OCI-LY3 (cell line): ENCODE data around the gene SPAG9.

Experiments used
- H2AFZ ChIP-seq: fragments of 200-600, 300-600 bp; shearing (Covaris generic); 2 replicates; pipeline ENCODE4 v1.6.0; 2014; ENCODE audit warnings: antibody characterized with exemption, low read depth, low read length
- H3K27ac ChIP-seq: fragments of 200-600, 300-600 bp; sonication (generic); 2 replicates; pipeline ENCODE4 v1.5.1; 2014; ENCODE audit warnings: mild to moderate bottlenecking, low read length, moderate library complexity, mixed read lengths
- H3K27me3 ChIP-seq: fragments of 200-600, 300-600 bp; sonication (generic); 2 replicates; pipeline ENCODE4 v1.6.1; 2014; ENCODE audit warnings: low read depth, low read length, mixed read lengths
- H3K36me3 ChIP-seq: fragments of 200-600, 300-600 bp; sonication (generic); replicated peaks from 2 replicates; pipeline ENCODE3; 2014; ENCODE audit warnings: low read depth, low read length, mixed read lengths
- H3K4me1 ChIP-seq: fragments of 300-600, 200-600 bp; sonication (generic); 2 replicates; pipeline ENCODE4 v1.6.1; 2014; ENCODE audit warnings: low read length, mixed read lengths
- H3K4me2 ChIP-seq: fragments of 200-600, 300-600 bp; sonication (generic); 2 replicates; pipeline ENCODE4 v1.6.1; 2014; ENCODE audit warnings: low read length, mixed read lengths
- H3K4me3 ChIP-seq: fragments of 300-600, 200-600 bp; sonication (generic); 2 replicates; pipeline ENCODE4 v1.5.1; 2014; ENCODE audit warnings: antibody characterized with exemption, mild to moderate bottlenecking, low read length, moderate library complexity
- H3K79me2 ChIP-seq: fragments of 300-600, 200-600 bp; shearing (Covaris generic); 2 replicates; pipeline ENCODE4 v1.6.1; 2014; ENCODE audit warnings: mild to moderate bottlenecking, low read length, mixed read lengths
- H3K9ac ChIP-seq: fragments of 300-600, 200-600 bp; shearing (Covaris generic); 2 replicates; pipeline ENCODE4 v1.6.0; 2014; ENCODE audit warnings: mild to moderate bottlenecking, low read length, moderate library complexity
- H3K9me3 ChIP-seq: fragments of 200-600, 300-600 bp; shearing (Covaris generic); 2 replicates; pipeline ENCODE4 v1.6.1; 2014; ENCODE audit warnings: low read length, mixed read lengths; ENCODE audit not compliant: insufficient read depth
- H4K20me1 ChIP-seq: fragments of 200-600, 300-600 bp; sonication (generic); 2 replicates; pipeline ENCODE4 v1.6.1; 2016; ENCODE audit warnings: low read length, mixed read lengths; ENCODE audit not compliant: insufficient read depth
- CTCF ChIP-seq: fragments of 200-600, 300-600 bp; sonication (generic); IDR thresholded peaks from 2 replicates; pipeline ENCODE4 v1.5.1; 2014; ENCODE audit warnings: antibody characterized with exemption, low read length, low read depth
- EZH2phosphoT487 ChIP-seq: fragments of 200-600 bp; shearing (Covaris generic); IDR thresholded peaks from 2 replicates; pipeline ENCODE4 v1.6.1; 2018; ENCODE audit warnings: antibody characterized with exemption, mixed run types, low read depth

The SPAG9 gene

GRCh38 chr17:50976951-50977472 is 143.7 kb downstream of the SPAG9 start:
- Histone ChIP-seq H3K27ac (no peak overlapping the region), H3K4me2 (no peak overlapping the region), H2AFZ (no peak overlapping the region), H3K27me3 (no peaks in the 10 kb centered on the region), H3K9me3 (no peaks in the 10 kb centered on the region), H3K79me2 (no peaks in the 10 kb centered on the region), H3K36me3 (peaks cover 19% of the 10 kb centered on the region), H3K9ac (no peak overlapping the region), H3K4me1 (no peaks in the 10 kb centered on the region), H4K20me1 (no peaks in the 10 kb centered on the region), H3K4me3 (no peak overlapping the region)
- TF ChIP-seq EZH2phosphoT487, result no peak
- no peak for TF ChIP-seq CTCF

GRCh38 chr17:50973557-50974494 is 146.8 kb downstream of the SPAG9 start:
- H3K4me3 ChIP-seq, result no peak overlapping the region
- no peak overlapping the region for H3K27ac ChIP-seq
- no peaks in the 10 kb centered on the region for H3K79me2 ChIP-seq
- H3K4me2 ChIP-seq, result no peak overlapping the region
- no peak overlapping the region for H3K9ac ChIP-seq
- H3K36me3 ChIP-seq, result peaks cover 24% of the 10 kb centered on the region
- no peaks in the 10 kb centered on the region for H4K20me1 ChIP-seq
- no peak for TF ChIP-seq CTCF
- no peak for TF ChIP-seq EZH2phosphoT487
- H3K4me1 ChIP-seq, result no peaks in the 10 kb centered on the region
- H2AFZ ChIP-seq, result no peak overlapping the region
- H3K27me3 ChIP-seq, result no peaks in the 10 kb centered on the region
- H3K9me3 ChIP-seq, result no peaks in the 10 kb centered on the region

GRCh38 chr17:50972577-50972976 is 148.1 kb downstream of the SPAG9 start:
- Histone ChIP-seq H3K36me3 (peaks cover 16% of the 10 kb centered on the region), H3K27me3 (no peaks in the 10 kb centered on the region), H2AFZ (no peak overlapping the region), H3K9me3 (no peaks in the 10 kb centered on the region), H4K20me1 (no peaks in the 10 kb centered on the region), H3K4me1 (no peaks in the 10 kb centered on the region), H3K9ac (no peak overlapping the region), H3K79me2 (no peaks in the 10 kb centered on the region), H3K4me2 (no peak overlapping the region), H3K4me3 (no peak overlapping the region), H3K27ac (no peak overlapping the region)
- TF ChIP-seq EZH2phosphoT487 (no peak), CTCF (no peak)

GRCh38 chr17:50967795-50968194 is 152.9 kb downstream of the SPAG9 start:
- H3K9ac ChIP-seq, result no peak overlapping the region
- no peak overlapping the region for H3K4me3 ChIP-seq
- H3K79me2 ChIP-seq, result no peaks in the 10 kb centered on the region
- H4K20me1 ChIP-seq, result no peaks in the 10 kb centered on the region
- peaks cover 20% of the 10 kb centered on the region for H3K36me3 ChIP-seq
- TF ChIP-seq CTCF (no peak), EZH2phosphoT487 (no peak)
- H3K27me3 ChIP-seq, result no peaks in the 10 kb centered on the region
- no peak overlapping the region for H3K4me2 ChIP-seq
- H3K27ac ChIP-seq, result no peak overlapping the region
- no peak overlapping the region for H2AFZ ChIP-seq
- peaks cover 5% of the 10 kb centered on the region for H3K4me1 ChIP-seq
- no peaks in the 10 kb centered on the region for H3K9me3 ChIP-seq
